ENCODE data around the gene TEX53. TPM values are rescaled to one million over a fixed set of nuclear protein-coding genes. Genes with fewer than 3 reads are reported as not detected.

Gene TEX53
- total RNA-seq, 1 experiment from 2014 or later = not detected

DNA sequence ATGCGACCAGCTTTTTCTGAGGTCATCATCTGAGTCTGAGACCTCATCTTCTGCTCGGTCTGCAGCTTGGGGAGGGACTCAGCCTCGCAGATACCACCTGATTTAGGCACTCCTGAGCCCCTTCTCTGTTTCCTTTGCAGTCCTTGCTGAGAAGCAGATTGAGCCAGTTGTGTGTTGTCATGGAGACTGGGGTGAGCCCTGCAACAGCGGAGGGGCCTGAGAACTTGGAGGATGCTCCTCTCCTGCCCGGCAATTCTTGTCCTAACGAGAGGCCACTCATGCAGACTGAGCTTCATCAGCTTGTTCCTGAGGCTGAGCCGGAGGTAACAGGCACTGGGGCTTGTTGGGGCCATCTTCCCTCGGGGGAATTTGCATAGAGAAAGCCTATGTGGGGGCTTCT, 19.2 kb downstream of the TEX53 start:
- ChIA-PET POLR2A (no interaction called here), CTCF (no interaction called here)
- BruUV-seq (replicated peaks) = no TSS peak
- H3K9me3 ChIP-seq = no peaks in the 10 kb centered on the region
- no peak overlapping the region for H3K27ac Mint-ChIP-seq (ENCODE audit: unreplicated experiment)
- no peaks in the 10 kb centered on the region for H3K4me1 ChIP-seq
- H3K4me3 Mint-ChIP-seq (ENCODE audit: unreplicated experiment) = no peak overlapping the region
- no peak for DNase-seq
- H3K9me3 Mint-ChIP-seq (ENCODE audit: unreplicated experiment) = no peaks in the 10 kb centered on the region
- no peaks in the 10 kb centered on the region for H3K27me3 Mint-ChIP-seq (ENCODE audit: insufficient read depth, unreplicated experiment)
- peaks cover 17% of the 10 kb centered on the region for H3K36me3 Mint-ChIP-seq (ENCODE audit: insufficient read depth, unreplicated experiment)
- intact Hi-C loops (cut with micrococcal nuclease; ENCODE audit: unreplicated experiment) = no loop called here
- H3K36me3 ChIP-seq (ENCODE audit: control insufficient read depth, insufficient read depth, low read length) = no peaks in the 10 kb centered on the region; the same call in 1 of the 2 replicates
- TF ChIP-seq, protein P1, sequence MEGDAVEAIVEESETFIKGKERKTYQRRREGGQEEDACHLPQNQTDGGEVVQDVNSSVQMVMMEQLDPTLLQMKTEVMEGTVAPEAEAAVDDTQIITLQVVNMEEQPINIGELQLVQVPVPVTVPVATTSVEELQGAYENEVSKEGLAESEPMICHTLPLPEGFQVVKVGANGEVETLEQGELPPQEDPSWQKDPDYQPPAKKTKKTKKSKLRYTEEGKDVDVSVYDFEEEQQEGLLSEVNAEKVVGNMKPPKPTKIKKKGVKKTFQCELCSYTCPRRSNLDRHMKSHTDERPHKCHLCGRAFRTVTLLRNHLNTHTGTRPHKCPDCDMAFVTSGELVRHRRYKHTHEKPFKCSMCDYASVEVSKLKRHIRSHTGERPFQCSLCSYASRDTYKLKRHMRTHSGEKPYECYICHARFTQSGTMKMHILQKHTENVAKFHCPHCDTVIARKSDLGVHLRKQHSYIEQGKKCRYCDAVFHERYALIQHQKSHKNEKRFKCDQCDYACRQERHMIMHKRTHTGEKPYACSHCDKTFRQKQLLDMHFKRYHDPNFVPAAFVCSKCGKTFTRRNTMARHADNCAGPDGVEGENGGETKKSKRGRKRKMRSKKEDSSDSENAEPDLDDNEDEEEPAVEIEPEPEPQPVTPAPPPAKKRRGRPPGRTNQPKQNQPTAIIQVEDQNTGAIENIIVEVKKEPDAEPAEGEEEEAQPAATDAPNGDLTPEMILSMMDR (IDR thresholded peaks at IDR 0.05; ENCODE audit: insufficient read depth in 1 of 2, low read depth in 1 of 2, low read length in 1 of 2, severe bottlenecking in 1 of 2, unreplicated experiment in 1 of 2) = no peak
- H3K4me3 ChIP-seq (ENCODE audit: low read depth, low read length) = no peak overlapping the region
- H3K27me3 ChIP-seq (replicated peaks; ENCODE audit: control insufficient read depth, insufficient read depth, low read length) = no peaks in the 10 kb centered on the region
- H3K4me1 Mint-ChIP-seq (ENCODE audit: low read depth, unreplicated experiment) = no peaks in the 10 kb centered on the region

DNA sequence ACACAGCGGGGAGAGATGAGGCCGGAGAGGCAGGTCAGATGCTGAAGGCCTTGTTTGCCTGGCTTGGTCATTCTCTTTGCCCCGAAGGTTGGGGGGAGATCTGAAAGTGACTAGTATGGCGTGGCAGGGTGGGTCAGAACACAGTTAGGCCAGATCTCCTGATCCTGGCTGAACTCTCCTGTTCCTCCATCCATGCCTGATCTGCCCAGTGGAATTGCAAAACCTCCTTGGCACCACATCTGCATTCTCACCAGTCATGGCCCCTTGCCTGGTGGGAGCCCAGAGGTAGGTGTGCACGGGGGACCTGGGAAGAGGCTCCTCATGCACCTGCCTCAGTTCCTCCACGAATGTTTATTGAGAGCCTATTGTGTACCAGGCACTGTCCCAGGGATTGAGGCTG, 23.2 kb downstream of the TEX53 start:
- H3K27ac Mint-ChIP-seq (ENCODE audit: unreplicated experiment) = no peak overlapping the region
- CTCF ChIA-PET = no interaction called here

DNA sequence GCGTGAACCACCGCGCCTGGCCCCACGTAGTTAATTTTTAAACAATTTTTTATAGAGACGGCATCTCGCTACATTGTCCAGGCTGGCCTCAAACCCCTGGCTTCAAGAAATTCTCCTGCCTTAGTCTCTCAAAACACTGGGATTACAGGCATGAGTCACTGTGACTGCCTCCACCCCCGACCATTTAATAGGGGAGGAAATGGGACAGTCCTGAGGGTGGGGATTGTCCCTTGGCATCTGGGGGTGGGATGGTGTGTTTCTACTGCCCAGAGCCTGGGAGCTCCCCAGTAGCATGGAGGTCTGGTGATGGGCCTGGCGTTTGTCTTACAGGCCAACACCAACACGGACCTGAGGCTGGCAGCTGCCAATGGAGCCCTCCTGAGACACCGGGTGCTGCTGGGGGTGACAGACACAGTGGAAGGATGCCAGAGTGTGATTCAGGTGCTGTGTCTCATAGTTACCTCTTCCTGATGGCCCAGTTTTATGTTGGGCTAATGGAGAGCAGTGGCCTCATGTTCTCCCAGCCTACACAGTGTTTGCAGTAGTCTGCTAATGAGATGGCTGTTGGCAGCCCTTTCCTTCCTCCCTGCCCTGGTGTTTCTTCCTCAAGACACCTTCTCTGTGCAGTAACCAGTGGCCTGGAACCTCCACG, 24.0 kb downstream of the TEX53 start:
- BruUV-seq (replicated peaks) = no TSS peak
- Mint-ChIP-seq H3K9me3 (ENCODE audit: unreplicated experiment) (no peaks in the 10 kb centered on the region), H3K27ac (ENCODE audit: unreplicated experiment) (no peak overlapping the region), H3K27me3 (ENCODE audit: insufficient read depth, unreplicated experiment) (no peaks in the 10 kb centered on the region), H3K4me1 (ENCODE audit: low read depth, unreplicated experiment) (no peaks in the 10 kb centered on the region), H3K36me3 (ENCODE audit: insufficient read depth, unreplicated experiment) (peaks cover 17% of the 10 kb centered on the region), H3K4me3 (ENCODE audit: unreplicated experiment) (no peak overlapping the region)
- ChIA-PET POLR2A (no interaction called here), CTCF (no interaction called here)
- H3K36me3 ChIP-seq (ENCODE audit: control insufficient read depth, insufficient read depth, low read length) = no peaks in the 10 kb centered on the region; the same call in 1 of the 2 replicates
- H3K27me3 ChIP-seq (replicated peaks; ENCODE audit: control insufficient read depth, insufficient read depth, low read length) = no peaks in the 10 kb centered on the region
- no peaks in the 10 kb centered on the region for H3K9me3 ChIP-seq
- intact Hi-C loops (cut with micrococcal nuclease; ENCODE audit: unreplicated experiment) = no loop called here
- H3K4me1 ChIP-seq = no peaks in the 10 kb centered on the region
- TF ChIP-seq, protein P1 (IDR thresholded peaks at IDR 0.05; ENCODE audit: insufficient read depth in 1 of 2, low read depth in 1 of 2, low read length in 1 of 2, severe bottlenecking in 1 of 2, unreplicated experiment in 1 of 2) = no peak
- no peak for DNase-seq
- H3K4me3 ChIP-seq (ENCODE audit: low read depth, low read length) = no peak overlapping the region

More for the DNA sequence above, 23.2 kb downstream of the TEX53 start:
- Histone ChIP-seq H3K4me3 (ENCODE audit: low read depth, low read length) (no peak overlapping the region), H3K27me3 (replicated peaks; ENCODE audit: control insufficient read depth, insufficient read depth, low read length) (no peaks in the 10 kb centered on the region), H3K9me3 (no peaks in the 10 kb centered on the region), H3K4me1 (no peaks in the 10 kb centered on the region), H3K36me3 (ENCODE audit: control insufficient read depth, insufficient read depth, low read length) (no peaks in the 10 kb centered on the region; the same call in 1 of the 2 replicates)
- Mint-ChIP-seq H3K4me3 (ENCODE audit: unreplicated experiment) (no peak overlapping the region), H3K36me3 (ENCODE audit: insufficient read depth, unreplicated experiment) (peaks cover 17% of the 10 kb centered on the region), H3K27me3 (ENCODE audit: insufficient read depth, unreplicated experiment) (no peaks in the 10 kb centered on the region), H3K9me3 (ENCODE audit: unreplicated experiment) (no peaks in the 10 kb centered on the region), H3K4me1 (ENCODE audit: low read depth, unreplicated experiment) (no peaks in the 10 kb centered on the region)
- no TSS peak for BruUV-seq (replicated peaks)
- intact Hi-C loops (cut with micrococcal nuclease; ENCODE audit: unreplicated experiment) = no loop called here
- DNase-seq = no peak
- POLR2A ChIA-PET = no interaction called here
- TF ChIP-seq, protein P1 (IDR thresholded peaks at IDR 0.05; ENCODE audit: insufficient read depth in 1 of 2, low read depth in 1 of 2, low read length in 1 of 2, severe bottlenecking in 1 of 2, unreplicated experiment in 1 of 2) = no peak

Measured in Caco-2 (cell line).